Measurements from ENCODE around the gene ASIC1.
"Not testable (repeated sequence)": the region's sequence is repeated elsewhere in the genome, so short reads cannot be mapped to it uniquely, and the experiment has no call there.

Gene ASIC1

DNA sequence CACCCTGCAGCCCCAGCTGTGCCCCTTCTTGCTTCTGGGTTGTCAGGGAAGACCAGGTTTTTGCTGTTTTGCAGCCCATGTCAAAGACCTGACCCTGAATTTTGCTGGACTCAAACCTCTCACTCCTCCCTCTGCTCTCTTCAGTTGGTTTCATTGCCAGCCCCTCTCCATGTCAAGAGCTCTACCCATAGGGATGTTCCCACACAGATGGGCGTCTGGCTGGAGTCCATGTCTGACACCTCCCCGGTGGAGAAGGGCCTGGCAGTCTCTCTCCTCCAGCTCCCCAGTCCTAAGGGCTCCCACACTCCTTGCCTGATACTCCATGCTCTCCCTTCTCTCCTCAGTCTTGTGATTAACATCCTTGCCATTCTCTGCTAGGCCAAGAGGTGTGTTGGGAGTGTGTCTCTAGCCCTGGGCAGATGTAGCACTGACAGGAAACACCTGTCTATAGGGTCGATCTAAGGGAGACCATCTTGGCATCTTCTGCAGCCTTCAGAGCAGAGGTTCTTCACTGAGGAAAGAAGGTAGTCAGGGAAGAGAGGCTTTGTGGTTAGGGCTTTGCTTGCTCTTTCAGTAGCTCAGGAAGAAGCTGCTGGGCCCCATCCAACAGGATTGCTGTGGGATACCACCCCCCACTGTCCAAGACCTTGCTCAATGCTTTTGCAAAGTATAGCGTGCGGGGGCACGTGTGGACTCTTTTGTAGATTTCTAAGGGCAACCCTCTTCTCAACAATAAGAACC is 4.7 kb downstream of the ASIC1 start:
- no peak for DNase-seq

DNA sequence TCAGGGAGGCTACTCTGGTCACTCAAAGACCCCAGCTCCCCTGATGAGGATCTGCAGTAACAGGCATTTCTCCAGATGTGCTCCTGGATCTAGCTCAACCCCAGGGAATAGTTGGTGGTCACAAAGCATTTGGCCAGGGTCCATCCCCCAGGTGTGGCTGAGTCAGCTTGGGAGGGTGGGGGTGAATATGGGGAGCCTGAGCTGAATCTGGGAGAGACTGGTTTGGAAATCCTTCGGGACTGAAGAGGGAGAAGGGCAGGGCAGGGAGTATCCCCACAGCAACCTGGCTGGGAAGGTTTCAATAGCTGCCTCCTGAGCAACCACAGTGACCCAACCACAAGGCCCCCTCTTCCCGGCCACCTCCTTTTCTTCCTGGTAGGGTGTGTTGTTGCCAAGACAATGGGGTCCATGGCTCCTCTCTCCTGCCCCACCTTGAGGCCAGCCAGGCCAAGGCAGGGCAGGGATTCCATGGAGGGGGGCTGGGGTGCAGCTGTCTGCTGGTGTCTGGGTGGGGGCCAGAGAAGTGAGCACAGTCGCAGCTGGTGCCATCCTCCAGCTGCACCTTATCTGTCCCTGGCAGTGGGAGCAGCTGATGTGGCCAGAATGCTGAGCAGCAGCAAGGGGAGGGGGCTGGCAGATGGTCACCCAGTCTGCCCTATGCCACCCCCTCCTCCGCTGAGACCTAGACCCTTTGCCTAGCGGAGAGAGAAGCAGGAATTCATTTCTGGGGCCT is 5.5 kb downstream of the ASIC1 start:
- DNase-seq, result no peak

DNA sequence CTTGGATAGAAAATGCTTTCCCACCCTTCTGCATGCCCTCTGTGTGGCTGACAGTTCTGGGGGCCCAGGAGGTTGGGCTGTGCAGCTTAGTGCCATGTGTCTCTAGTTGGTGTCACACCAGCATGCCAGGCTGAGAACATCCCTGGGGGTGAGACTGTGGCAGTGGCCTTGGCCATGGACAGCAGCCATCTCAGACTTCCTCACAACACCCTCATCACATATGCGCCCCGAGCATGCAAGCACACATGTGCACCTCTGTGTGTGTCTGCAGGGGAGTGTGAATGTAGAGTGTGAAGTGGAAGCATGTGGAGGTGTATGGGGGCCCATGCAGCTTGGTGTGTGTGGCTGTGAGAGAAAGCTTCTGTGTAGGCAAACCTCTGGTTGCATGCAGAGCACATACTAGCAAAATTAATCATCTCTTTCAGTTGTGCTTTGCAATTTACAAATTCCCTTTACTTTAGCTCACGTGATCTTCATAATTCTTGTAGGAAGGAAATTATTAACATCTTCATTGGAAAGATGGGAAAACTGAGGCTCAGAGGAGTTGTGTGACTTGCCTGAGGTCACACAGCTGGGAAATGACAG is 8.4 kb downstream of the ASIC1 start:
- DNase-seq, result no peak

DNA sequence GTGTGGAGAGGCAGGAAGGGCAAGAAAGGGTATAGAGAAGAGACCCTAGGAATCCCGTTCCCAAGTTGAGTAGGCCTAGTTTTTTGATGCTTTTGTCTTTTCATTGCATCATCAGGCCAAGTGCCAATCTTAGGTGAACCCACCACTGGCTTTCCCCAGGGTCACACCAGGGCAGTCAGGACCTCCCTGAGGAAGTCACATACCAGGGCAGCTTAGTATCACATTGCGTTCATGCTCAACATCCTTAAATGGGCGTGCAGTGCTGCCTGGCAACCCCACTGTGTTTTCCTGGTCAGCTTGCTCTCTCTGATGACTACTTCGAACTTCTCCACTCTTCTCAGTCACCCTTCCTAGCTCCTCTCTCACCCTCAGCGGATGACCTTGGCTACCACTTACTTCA is 9.0 kb downstream of the ASIC1 start:
- peak; percentile 80 for DNase-seq

DNA sequence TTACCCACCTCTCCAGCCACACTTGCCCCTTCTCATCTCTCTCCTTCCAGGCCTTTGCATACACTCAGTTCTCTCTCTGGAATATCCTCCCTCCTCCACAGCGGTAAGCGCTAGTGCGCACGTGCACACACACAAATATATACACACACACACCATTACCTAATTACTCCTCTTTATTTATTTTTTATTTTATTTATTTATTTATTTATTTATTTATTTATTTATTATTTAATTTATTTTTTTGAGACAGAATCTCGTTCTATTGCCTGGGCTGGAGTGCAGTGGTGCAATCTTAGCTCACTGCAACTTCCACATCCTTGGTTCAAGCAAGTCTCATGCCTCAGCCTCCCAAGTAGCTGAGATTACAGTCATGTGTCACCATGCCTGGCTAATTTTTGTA is 11.7 kb downstream of the ASIC1 start:
- no peak for DNase-seq

GRCh38 chr12:50069539-50069938 is 12.1 kb downstream of the ASIC1 start:
- DNase-seq, result no peak

GRCh38 chr12:50070314-50071060 is 13.1 kb downstream of the ASIC1 start:
- peak; percentile 75 for DNase-seq

DNA sequence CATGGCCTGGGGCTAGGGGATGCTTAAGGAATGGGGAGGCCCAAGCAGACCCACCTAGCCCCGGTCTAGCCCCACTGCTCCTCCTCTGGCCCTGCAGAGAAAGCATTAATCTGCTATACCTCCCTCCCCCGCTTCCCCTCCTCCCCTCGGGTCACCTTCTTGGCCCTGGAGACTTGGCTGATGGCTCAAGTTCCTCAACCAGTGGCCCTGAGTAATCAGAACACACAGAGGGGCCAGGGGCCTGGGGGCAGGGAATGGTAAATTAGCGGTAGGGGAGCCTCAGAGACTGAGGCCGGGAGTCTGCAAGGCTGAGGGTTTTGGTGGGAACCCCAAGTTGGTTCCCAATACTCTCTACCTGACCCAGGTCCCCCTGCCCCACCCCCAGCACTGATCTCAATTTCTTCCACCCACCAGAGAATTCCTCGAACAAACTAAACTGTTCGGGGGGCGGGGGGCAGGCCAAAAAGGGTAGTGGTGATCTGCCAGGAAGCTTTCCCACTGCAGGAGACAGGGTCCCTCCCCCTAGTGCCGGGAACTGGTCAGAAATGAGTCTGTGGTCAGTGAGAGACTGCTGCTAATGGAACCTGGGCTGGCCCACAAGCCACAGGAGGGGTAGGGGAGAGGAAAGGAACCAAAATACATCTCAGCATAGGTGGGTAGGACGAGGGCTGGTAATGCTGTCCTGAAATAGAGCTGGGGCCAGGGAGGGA is 15.0 kb downstream of the ASIC1 start:
- DNase-seq, result no peak

DNA sequence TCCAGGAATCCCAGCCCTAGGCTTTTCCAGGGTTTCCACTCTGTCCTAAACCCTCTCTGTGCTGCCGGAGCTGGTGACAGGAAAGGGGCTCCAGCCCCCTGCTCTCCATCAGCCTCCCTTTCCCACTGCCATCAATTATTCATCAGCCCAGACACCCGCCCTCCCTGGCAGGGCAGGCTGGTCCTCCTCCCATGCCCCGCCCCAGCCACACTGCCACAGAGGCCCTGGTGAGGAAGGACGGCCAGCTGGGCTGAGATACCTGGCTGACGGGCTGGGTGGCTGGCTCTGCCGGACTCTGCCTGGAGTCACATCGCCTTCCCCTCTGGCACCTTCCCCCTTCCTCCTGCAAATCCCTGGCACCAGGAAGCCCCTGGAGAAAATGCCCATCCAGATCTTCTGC is 15.8 kb downstream of the ASIC1 start:
- no peak for DNase-seq

GRCh38 chr12:50073712-50074111 is 16.3 kb downstream of the ASIC1 start:
- no peak for DNase-seq

DNA sequence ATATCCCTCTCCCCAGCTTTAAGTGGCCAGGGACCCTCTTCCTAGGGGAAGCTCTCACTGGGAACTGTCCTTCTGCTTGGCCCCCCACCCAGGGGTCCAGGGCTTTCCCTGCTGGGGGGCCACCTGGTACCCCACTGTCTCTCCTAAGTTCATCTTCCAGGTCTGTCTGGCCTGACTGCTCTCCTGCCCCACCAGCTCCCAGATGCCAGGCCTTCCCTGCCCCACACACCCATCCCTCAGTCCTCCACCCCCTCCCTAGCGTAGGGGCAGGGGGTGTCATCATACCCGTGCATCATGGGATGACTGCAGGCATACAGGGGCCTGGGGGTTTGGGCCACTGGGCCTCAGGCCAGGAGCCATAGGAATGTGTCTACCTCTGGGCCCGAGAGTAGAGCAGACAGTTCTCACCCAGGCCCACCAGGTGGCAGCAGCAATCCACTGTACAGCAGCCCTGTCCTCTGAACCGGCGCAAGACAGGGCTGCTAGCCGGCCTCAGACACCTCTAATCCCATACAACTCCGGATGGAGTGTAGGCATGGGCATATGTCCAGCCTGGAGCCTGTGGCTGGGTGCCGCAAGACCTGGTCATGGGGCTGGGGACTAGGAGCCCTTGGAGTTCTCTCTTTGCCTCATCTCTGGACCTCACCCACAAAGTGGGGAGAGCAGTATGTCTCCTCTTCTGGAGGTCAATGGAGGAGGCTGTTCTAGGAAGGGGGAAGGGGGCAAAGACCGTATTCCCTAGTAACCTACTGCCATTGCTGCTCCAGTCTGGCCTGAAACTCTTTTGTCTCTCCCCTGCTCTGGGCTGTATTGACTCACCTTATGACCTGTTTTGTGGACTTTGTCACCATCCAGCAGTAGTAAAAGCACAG is 17.8 kb downstream of the ASIC1 start:
- peak; percentile 56 for DNase-seq

DNA sequence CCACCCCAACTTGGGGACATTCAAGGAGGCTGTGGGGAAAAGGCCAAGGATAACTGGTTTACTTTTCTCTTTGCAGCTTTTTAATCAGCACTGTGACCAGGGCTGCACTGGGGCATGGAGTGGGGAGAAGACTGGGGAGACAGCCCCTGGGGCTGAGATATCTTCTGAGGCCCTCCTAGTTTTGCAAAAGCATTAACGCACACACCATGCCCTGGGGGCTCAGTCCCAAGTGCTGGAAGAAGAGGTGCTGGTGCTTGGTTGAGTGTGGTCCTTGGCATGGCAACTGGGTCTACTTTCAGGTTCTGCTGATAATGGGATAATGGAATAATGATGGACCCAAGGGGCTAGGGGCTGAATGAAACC is 18.4 kb downstream of the ASIC1 start:
- DNase-seq, result no peak

DNA sequence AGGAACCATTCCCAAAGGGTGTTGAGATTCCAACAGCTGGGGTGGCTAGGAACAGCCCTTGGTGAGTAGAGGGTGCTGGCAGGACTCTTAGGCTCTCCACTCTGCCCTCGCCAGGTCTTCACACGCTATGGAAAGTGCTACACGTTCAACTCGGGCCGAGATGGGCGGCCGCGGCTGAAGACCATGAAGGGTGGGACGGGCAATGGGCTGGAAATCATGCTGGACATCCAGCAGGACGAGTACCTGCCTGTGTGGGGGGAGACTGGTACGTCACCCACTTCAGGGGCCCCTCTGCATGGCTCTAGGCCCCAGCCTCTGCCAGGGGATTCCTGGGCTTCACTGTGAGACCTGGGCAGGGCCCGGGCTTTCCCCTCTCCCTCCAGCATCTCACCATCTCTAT is 19.7 kb downstream of the ASIC1 start:
- DNase-seq, result no peak

- no peak for DNase-seq
Observed at GRCh38 chr12:50078281-50078680, 20.9 kb downstream of the ASIC1 start.

GRCh38 chr12:50079771-50080170 is 22.4 kb downstream of the ASIC1 start:
- DNase-seq, result no peak

DNA sequence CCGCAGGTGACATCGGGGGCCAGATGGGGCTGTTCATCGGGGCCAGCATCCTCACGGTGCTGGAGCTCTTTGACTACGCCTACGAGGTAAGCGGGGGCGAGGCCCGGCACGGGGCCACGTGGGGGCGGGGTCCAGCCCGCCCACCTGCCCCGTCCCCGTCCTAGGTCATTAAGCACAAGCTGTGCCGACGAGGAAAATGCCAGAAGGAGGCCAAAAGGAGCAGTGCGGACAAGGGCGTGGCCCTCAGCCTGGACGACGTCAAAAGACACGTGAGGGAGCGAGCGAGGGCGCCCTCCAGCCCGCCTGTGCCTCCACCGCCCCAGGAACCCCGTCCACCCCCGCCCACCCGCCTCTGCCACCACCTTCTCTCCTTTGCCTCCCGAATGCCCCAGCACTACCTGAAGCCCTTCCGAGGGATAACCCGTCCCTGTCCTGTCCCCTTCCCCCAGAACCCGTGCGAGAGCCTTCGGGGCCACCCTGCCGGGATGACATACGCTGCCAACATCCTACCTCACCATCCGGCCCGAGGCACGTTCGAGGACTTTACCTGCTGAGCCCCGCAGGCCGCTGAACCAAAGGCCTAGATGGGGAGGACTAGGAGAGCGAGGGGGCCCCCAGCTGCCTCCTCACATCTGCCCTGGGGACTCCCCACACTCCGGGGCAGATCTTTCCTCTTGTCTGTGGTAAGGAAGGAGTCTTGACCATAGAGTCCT is 23.9 kb downstream of the ASIC1 start:
- no peak for DNase-seq

DNA sequence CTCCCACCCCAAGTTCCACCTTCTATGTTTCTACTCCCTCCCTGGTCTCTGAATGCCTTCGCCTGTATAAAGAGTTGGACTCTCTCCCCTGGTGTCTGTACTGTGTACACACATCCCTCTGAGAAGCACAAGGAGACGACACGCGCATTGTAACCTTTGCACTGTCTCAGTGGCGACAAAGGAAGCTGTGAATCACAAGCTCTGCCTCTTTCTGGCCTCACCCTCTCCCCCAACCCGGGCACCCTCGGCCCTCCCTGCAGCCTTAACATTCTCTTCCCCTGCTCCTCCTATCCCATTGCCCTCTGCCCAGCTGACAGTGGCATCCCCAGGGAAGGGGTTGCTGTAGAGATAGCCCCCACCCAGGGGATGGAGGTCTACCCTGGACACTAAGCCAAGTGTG is 25.2 kb downstream of the ASIC1 start:
- DNase-seq, result peak; percentile 10

- no peak for DNase-seq
Observed at GRCh38 chr12:50083301-50083700, 25.9 kb downstream of the ASIC1 start.

GRCh38 chr12:50084409-50084774 is 27.0 kb downstream of the ASIC1 start:
- not testable (repeated sequence) for DNase-seq

- peak; percentile 89 for DNase-seq
Observed at GRCh38 chr12:50084775-50085614, 27.6 kb downstream of the ASIC1 start, which contains the start of gene SMARCD1. Gene SMARCD1, plus strand, starts transcription at chr12:50085342. Its CDS starts 28 bp downstream, at chr12:50085370.
